RWPE2 (cell line): ENCODE data around the gene NPFFR2.

Source experiments
- ATAC-seq: fragments of 200-7000 bp; cut with Tn5 transposase; 3 replicates; pipeline ENCODE4 v1.9.1; 2021; ENCODE audit warnings: low read depth
- DNase-seq: peaks from one replicate; pipeline ENCODE4 v3.0.0-alpha.2; 2020; ENCODE audit warnings: low spot score
- H3K27ac ChIP-seq: fragments of 450-650 bp; 2 replicates; pipeline ENCODE4 v1.5.1; 2017; ENCODE audit warnings: mild to moderate bottlenecking; ENCODE audit not compliant: poor library complexity, severe bottlenecking
- H3K27me3 ChIP-seq: fragments of 250-450 bp; sonication (Bioruptor Pico); 2 replicates; pipeline ENCODE4 v1.5.1; 2021; ENCODE audit warnings: mild to moderate bottlenecking, moderate library complexity; ENCODE audit not compliant: insufficient read depth, poor library complexity, severe bottlenecking
- H3K36me3 ChIP-seq: fragments of 250-450 bp; sonication (Bioruptor Pico); 2 replicates; pipeline ENCODE4 v1.5.1; 2020; ENCODE audit warnings: low read depth, mild to moderate bottlenecking, moderate library complexity
- H3K4me1 ChIP-seq: fragments of 250-450 bp; sonication (Bioruptor Pico); 2 replicates; pipeline ENCODE4 v1.5.1; 2021; ENCODE audit warnings: mild to moderate bottlenecking, moderate library complexity; ENCODE audit not compliant: insufficient read depth, poor library complexity, severe bottlenecking
- H3K4me3 ChIP-seq: fragments of 250-450 bp; sonication (Bioruptor Pico); 2 replicates; pipeline ENCODE4 v1.5.1; 2021; ENCODE audit warnings: mild to moderate bottlenecking, moderate library complexity; ENCODE audit not compliant: severe bottlenecking
- H3K9me3 ChIP-seq: fragments of 250-450 bp; sonication (Bioruptor Pico); 2 replicates; pipeline ENCODE4 v1.5.1; 2021; ENCODE audit warnings: mild to moderate bottlenecking, moderate library complexity; ENCODE audit not compliant: severe bottlenecking
- TF ChIP-seq, protein P1 (sequence below): fragments of 450-650 bp; IDR thresholded peaks from one replicate; pipeline ENCODE4 v1.5.1; 2017; ENCODE audit warnings: mild to moderate bottlenecking, moderate library complexity; ENCODE audit not compliant: poor library complexity, severe bottlenecking

The NPFFR2 gene

DNA sequence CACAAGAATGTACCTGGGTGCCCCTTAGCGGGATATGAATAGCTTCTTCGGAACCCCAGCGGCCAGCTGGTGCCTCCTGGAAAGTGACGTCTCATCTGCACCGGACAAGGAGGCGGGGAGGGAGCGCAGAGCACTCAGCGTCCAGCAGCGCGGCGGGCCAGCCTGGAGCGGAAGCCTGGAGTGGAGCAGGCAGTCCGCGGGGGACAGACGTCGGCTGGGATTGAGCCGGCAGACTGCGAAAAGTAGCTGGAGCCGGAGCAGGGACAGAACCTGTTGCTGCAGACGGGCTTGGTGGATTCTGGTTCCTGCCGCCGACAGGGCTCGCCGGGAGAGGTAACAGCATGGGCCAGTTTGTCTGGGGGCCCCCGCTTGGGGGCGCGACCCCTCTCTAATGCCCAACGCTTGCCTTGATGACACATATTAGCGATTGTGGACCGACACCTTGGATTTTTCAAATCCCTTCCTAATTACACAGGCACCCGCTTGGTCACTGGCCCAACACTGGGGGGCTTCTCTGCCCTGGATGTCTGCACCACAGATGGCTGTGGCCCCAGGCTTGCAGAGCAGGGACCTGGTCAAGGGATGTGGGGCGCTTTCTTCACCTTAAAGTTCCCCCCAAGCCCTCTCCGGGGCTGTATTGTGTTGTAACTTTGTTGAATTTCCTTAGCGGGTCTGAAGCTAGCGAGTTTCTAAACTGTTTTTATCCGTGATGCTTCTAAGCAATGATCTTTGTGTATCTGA lies at the start of gene NPFFR2:
NPFFR2 (plus strand) TSS at position 133 of the 741 bp plus-strand sequence. CDS start 96,592 bp downstream, outside the sequence.
- Histone ChIP-seq H3K9me3 (no peaks in the 10 kb centered on the region), H3K27me3 (peaks cover 27% of the 10 kb centered on the region), H3K36me3 (no peaks in the 10 kb centered on the region), H3K4me3 (no peak within 1 kb of the TSS), H3K27ac (no peak within 1 kb of the TSS), H3K4me1 (no peaks in the 10 kb centered on the region)
- TF ChIP-seq, protein P1, sequence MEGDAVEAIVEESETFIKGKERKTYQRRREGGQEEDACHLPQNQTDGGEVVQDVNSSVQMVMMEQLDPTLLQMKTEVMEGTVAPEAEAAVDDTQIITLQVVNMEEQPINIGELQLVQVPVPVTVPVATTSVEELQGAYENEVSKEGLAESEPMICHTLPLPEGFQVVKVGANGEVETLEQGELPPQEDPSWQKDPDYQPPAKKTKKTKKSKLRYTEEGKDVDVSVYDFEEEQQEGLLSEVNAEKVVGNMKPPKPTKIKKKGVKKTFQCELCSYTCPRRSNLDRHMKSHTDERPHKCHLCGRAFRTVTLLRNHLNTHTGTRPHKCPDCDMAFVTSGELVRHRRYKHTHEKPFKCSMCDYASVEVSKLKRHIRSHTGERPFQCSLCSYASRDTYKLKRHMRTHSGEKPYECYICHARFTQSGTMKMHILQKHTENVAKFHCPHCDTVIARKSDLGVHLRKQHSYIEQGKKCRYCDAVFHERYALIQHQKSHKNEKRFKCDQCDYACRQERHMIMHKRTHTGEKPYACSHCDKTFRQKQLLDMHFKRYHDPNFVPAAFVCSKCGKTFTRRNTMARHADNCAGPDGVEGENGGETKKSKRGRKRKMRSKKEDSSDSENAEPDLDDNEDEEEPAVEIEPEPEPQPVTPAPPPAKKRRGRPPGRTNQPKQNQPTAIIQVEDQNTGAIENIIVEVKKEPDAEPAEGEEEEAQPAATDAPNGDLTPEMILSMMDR = no peak
- peak; percentile 79 for ATAC-seq
- DNase-seq = no peak

DNA sequence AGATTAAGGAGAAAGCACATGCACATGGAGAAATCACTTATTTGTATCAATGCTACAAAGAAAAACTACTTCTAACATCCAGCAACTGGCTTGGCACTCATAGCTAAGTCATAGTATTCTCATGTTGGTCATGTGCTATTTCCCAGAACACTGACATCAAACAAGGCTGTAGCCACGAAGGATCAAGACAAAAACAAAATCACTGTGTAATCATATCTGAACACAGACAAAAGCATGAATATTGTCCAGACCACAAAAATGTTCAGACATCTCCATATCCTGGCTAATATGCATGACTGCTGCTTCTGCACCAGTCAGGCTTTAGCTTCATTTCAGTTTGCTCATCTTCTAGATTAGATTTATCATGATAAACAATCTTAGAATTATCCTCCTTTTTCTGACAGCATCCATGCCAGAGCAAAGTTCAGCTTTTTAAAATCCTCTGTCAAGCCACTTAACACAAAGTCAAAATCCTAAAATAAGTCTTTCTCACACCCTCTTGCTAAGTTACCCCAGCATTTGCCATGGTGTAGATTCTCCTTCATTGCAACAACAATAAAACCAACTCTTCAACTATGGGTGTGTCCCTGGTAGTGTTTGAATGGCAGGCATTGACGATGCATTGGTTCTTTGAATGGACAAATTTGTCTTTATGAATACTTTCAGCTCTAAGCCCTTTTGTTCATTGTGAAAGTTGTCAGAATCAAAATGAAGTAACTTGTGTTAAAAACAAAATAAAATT lies 39.1 kb upstream of the NPFFR2 start:
- TF ChIP-seq, protein P1 = no peak
- DNase-seq (no peak), ATAC-seq (no peak)
- Histone ChIP-seq H3K4me1 (no peaks in the 10 kb centered on the region), H3K9me3 (peaks cover 2% of the 10 kb centered on the region), H3K27ac (no peak overlapping the region), H3K27me3 (no peaks in the 10 kb centered on the region), H3K4me3 (no peak overlapping the region), H3K36me3 (no peaks in the 10 kb centered on the region)

DNA sequence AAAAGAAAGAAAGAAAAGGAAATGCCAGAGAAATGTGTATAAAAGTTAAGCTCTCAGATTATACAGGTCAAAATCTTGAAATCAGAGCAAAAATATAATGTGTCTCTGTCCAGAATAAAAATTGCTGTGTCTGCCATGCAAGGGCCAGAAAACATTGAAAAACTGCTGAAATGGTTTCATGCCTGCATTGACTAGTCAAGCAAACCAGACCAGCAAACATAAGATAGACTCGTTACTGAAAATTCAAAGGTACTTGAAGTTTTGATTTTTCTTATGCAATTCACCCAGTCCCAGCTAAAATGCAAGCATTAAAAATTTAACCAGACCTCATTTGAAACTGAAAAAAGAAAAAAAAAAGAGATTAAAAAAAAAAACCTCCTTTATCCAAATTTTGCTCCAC lies 37.2 kb upstream of the NPFFR2 start:
- Histone ChIP-seq H3K4me1 (no peaks in the 10 kb centered on the region), H3K4me3 (no peak overlapping the region), H3K36me3 (no peaks in the 10 kb centered on the region), H3K27me3 (no peaks in the 10 kb centered on the region), H3K27ac (no peak overlapping the region), H3K9me3 (peaks cover 2% of the 10 kb centered on the region)
- ATAC-seq = no peak
- TF ChIP-seq, protein P1 = no peak
- DNase-seq = no peak

DNA sequence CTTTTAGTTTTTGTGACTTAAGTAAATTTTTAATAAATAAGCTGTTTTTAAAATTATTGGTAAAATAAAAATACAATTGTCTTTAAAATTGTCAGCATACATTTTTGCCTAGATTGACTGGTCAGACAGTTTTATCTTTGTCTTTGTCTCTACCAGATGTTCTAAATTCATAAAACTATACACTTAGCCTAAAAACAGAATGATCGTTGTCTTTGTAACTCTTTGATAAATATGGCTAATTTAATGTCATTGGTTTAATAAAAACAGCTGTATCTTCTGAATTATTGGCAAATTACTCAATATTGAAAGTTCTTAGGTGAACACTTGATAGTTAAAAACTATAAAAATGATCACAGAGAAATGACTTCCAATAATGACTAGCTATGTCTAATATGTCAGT lies 36.5 kb upstream of the NPFFR2 start:
- Histone ChIP-seq H3K4me1 (no peaks in the 10 kb centered on the region), H3K27me3 (no peaks in the 10 kb centered on the region), H3K27ac (no peak overlapping the region), H3K9me3 (peaks cover 2% of the 10 kb centered on the region), H3K36me3 (no peaks in the 10 kb centered on the region), H3K4me3 (no peak overlapping the region)
- DNase-seq = no peak
- TF ChIP-seq, protein P1 = no peak
- ATAC-seq = no peak
